Measurements from ENCODE around the gene GNAQ.
"Not testable (repeated sequence)": the region's sequence is repeated elsewhere in the genome, so short reads cannot be mapped to it uniquely, and the experiment has no call there.

The GNAQ gene

DNA sequence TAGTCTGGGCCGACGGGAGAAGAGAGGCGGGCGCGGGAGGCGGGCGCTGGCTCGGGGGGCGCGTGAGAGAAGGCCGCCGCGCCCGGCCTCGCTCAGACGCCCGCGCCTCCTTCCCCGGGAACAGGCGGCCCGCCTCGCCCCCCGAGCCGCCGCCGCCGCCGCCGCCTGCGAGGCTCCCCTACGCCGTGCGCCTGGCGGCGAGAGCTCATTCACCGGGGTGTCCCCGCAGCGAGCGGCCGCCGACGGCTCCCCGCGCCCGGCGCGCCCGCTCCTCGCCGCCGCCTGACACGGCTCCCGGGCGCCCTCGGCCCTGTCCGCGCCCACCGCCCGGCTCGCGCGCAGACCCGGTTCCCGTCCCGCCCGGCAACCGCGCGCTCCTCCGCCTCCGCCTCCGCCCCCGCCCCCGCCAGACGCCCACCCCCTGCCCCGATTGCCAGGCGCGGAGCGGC, at the start of gene GNAQ:
GNAQ (minus strand) TSS at position 368 of the 449 bp plus-strand sequence. CDS start 576 bp downstream, outside the sequence.
- H3K4me1 ChIP-seq (ENCODE audit: control insufficient read depth in 5 of 5, insufficient read depth in 5 of 5, low read length in 5 of 5): peaks cover 3 to 55% (median 42%) of the 10 kb centered on the region in 5 donors
- peak within 1 kb of the TSS; percentile 93 for H3K27ac ChIP-seq (ENCODE audit: low read depth, low read length)
- H3K4me3 ChIP-seq (ENCODE audit: low read depth in 1 of 5, low read length in 5 of 5): peak within 1 kb of the TSS; percentile 87 to 99 (median 93)
- H3K36me3 ChIP-seq (ENCODE audit: control insufficient read depth in 5 of 5, insufficient read depth in 5 of 5, low read length in 5 of 5): no peaks in the 10 kb centered on the region
- H3K27me3 ChIP-seq (ENCODE audit: control insufficient read depth in 5 of 5, insufficient read depth in 4 of 5, low read length in 5 of 5): no peaks in the 10 kb centered on the region
- no peaks in the 10 kb centered on the region for H3K9me3 ChIP-seq (ENCODE audit: control insufficient read depth in 5 of 5, low read length in 5 of 5)
- peak within 1 kb of the TSS; percentile 87 to 94 (median 90) for H3K9ac ChIP-seq (ENCODE audit: low read length in 5 of 5)

DNA sequence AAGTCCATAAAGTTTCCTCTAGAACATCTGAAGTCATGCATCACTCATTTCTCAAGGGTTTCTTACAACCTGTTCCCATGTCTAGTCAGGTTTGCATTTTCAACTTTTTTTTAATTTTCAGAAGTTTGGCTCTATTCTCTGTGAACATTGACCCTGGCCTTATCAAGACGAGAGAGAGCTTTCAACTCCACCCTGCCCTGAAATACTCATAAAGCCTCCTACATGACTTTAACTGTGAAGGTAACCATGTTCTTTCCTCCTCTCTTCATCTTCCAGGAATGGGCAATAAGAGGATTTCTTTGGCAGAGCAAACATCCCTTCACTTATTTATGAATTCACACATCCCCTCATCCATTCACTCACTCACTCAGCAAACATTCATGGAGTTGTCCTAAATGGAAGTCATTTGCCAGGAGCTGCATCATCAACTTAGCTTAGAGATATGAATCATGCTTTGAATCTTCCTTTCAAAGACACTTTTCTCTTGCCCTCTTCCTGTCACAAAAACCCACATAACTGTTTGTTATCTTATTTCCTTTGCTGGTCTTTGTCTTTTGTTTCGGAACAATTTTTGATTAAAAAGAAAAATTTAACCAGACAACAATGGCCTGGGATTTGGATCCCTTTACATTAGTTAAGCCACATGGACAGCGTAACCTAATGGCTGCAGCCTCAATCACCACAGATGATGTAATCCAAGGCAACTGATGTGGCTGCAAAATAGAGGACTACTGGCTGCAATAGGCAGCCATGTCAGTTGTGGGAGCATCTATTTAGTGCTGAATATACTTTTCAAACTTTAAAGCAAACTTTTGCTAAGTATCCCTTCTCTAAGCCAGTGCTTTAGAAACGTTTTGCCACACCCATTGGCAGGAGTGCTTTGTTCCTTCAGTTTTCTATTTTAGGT, 43.0 kb upstream of the GNAQ start:
- Histone ChIP-seq H3K27me3 (ENCODE audit: control insufficient read depth in 5 of 5, insufficient read depth in 4 of 5, low read length in 5 of 5) (no peaks in the 10 kb centered on the region), H3K9ac (ENCODE audit: low read length in 5 of 5) (no peak overlapping the region), H3K36me3 (ENCODE audit: control insufficient read depth in 5 of 5, insufficient read depth in 5 of 5, low read length in 5 of 5) (no peaks in the 10 kb centered on the region), H3K9me3 (ENCODE audit: control insufficient read depth in 5 of 5, low read length in 5 of 5) (no peaks in the 10 kb centered on the region), H3K27ac (ENCODE audit: low read depth, low read length) (no peak overlapping the region), H3K4me1 (ENCODE audit: control insufficient read depth in 5 of 5, insufficient read depth in 5 of 5, low read length in 5 of 5) (no peaks in the 10 kb centered on the region), H3K4me3 (ENCODE audit: low read depth in 1 of 5, low read length in 5 of 5) (no peak overlapping the region)

DNA sequence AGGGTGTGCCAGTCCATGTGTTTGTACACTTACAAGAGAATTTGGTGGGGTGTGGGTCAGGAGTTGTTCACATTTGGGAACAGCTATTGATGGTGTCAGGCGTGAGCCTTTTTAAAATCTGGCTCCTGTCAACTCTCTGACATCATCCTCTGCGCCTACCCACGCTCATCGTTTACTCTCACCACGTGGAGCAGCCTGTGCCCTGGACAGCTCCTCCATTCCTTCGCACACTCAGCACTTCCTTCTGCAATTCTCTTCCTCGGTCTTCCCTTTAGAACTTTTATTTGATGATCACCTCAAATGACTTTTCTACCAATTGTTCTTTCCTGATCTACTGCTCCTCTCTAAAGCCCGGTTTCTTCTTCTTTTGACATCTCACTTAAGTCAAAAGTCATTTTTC, 42.1 kb upstream of the GNAQ start:
- no peak overlapping the region for H3K27ac ChIP-seq (ENCODE audit: low read depth, low read length)
- no peaks in the 10 kb centered on the region for H3K36me3 ChIP-seq (ENCODE audit: control insufficient read depth in 5 of 5, insufficient read depth in 5 of 5, low read length in 5 of 5)

DNA sequence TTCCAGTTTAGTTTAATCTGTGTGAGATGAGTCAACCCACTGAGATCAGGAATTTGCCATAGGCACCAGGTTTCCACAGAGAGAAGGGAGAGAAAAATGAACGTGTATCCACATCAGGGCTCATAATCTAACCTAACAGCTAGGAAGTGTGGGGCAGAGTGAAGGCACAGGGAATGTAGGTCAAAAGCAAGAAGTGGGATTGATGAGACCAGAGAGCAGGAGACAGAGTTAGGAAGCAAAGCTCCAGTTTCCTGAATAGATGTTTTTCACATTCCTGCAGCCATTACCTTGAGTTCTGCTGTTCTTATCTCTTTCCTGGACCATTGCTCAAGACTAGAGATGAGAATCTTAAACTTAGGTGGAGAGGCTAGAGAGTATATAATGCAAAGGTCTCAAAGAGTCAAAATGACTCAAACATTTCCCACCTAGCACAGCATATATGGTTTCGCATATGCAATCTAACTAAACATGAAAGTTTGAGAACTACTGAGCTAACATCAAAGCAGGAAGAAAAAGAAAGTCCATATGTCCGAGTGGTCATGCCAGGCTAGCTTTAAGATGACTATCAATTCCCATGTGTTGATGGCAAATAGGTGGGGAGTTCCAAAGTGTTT, 41.1 kb upstream of the GNAQ start:
- no peak overlapping the region for H3K27ac ChIP-seq (ENCODE audit: low read depth, low read length)
- H3K4me3 ChIP-seq (ENCODE audit: low read depth in 1 of 5, low read length in 5 of 5): no peak overlapping the region
- no peaks in the 10 kb centered on the region for H3K9me3 ChIP-seq (ENCODE audit: control insufficient read depth in 5 of 5, low read length in 5 of 5)
- no peak overlapping the region for H3K9ac ChIP-seq (ENCODE audit: low read length in 5 of 5)
- no peaks in the 10 kb centered on the region for H3K4me1 ChIP-seq (ENCODE audit: control insufficient read depth in 5 of 5, insufficient read depth in 5 of 5, low read length in 5 of 5)
- no peaks in the 10 kb centered on the region for H3K27me3 ChIP-seq (ENCODE audit: control insufficient read depth in 5 of 5, insufficient read depth in 4 of 5, low read length in 5 of 5)
- no peaks in the 10 kb centered on the region for H3K36me3 ChIP-seq (ENCODE audit: control insufficient read depth in 5 of 5, insufficient read depth in 5 of 5, low read length in 5 of 5)

More for the DNA sequence above, 42.1 kb upstream of the GNAQ start:
- Histone ChIP-seq H3K4me3 (ENCODE audit: low read depth in 1 of 5, low read length in 5 of 5) (no peak overlapping the region), H3K9me3 (ENCODE audit: control insufficient read depth in 5 of 5, low read length in 5 of 5) (no peaks in the 10 kb centered on the region), H3K9ac (ENCODE audit: low read length in 5 of 5) (no peak overlapping the region), H3K27me3 (ENCODE audit: control insufficient read depth in 5 of 5, insufficient read depth in 4 of 5, low read length in 5 of 5) (no peaks in the 10 kb centered on the region), H3K4me1 (ENCODE audit: control insufficient read depth in 5 of 5, insufficient read depth in 5 of 5, low read length in 5 of 5) (no peaks in the 10 kb centered on the region)

DNA sequence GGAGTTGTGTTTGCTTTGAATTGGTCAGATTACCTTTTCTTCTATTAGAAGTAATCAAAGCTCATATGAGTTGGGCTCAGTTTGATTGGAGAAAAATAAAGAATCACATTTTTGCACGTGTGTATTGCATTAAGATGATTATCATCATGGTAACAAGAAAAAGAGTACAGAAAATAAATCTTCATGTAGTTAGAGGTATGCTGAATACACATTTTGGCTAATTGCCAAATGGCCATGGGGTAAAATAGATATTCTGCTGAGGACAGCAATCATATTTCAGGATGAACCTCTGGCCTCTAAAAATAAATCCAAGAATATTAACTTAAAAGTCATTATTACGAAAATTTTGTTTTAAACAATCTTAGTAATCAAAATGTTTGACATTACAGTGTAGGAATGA, 38.9 kb upstream of the GNAQ start:
- Histone ChIP-seq H3K36me3 (ENCODE audit: control insufficient read depth in 5 of 5, insufficient read depth in 5 of 5, low read length in 5 of 5) (no peaks in the 10 kb centered on the region), H3K27me3 (ENCODE audit: control insufficient read depth in 5 of 5, insufficient read depth in 4 of 5, low read length in 5 of 5) (no peaks in the 10 kb centered on the region), H3K4me3 (ENCODE audit: low read depth in 1 of 5, low read length in 5 of 5) (no peak overlapping the region), H3K27ac (ENCODE audit: low read depth, low read length) (no peak overlapping the region), H3K9ac (ENCODE audit: low read length in 5 of 5) (no peak overlapping the region), H3K4me1 (ENCODE audit: control insufficient read depth in 5 of 5, insufficient read depth in 5 of 5, low read length in 5 of 5) (no peaks in the 10 kb centered on the region), H3K9me3 (ENCODE audit: control insufficient read depth in 5 of 5, low read length in 5 of 5) (no peaks in the 10 kb centered on the region)

DNA sequence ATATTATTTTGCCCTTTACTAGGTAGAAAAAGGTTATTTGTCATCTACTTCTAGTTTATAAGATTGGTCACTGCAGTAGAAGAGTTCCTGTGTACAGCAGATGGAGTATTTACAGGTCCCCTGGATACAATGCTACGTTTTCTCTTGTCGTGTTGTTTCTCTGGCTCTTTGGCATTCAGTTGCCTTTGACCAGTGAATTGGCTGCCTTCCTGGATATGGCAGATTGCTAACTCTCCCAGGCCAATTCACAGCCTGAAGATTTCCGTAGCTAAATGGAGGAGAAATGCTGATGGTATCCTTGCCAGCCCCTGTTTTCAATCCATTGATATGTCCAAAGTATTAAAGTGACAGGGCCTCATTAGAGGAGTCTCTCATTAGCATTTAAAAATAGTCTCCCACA, 32.5 kb upstream of the GNAQ start:
- Histone ChIP-seq H3K9me3 (ENCODE audit: control insufficient read depth in 5 of 5, low read length in 5 of 5) (no peaks in the 10 kb centered on the region), H3K4me1 (ENCODE audit: control insufficient read depth in 5 of 5, insufficient read depth in 5 of 5, low read length in 5 of 5) (peaks cover 0 to 6% (median 3%) of the 10 kb centered on the region in 5 donors), H3K9ac (ENCODE audit: low read length in 5 of 5) (no peak overlapping the region), H3K27ac (ENCODE audit: low read depth, low read length) (no peak overlapping the region), H3K36me3 (ENCODE audit: control insufficient read depth in 5 of 5, insufficient read depth in 5 of 5, low read length in 5 of 5) (no peaks in the 10 kb centered on the region), H3K4me3 (ENCODE audit: low read depth in 1 of 5, low read length in 5 of 5) (no peak overlapping the region), H3K27me3 (ENCODE audit: control insufficient read depth in 5 of 5, insufficient read depth in 4 of 5, low read length in 5 of 5) (no peaks in the 10 kb centered on the region)

DNA sequence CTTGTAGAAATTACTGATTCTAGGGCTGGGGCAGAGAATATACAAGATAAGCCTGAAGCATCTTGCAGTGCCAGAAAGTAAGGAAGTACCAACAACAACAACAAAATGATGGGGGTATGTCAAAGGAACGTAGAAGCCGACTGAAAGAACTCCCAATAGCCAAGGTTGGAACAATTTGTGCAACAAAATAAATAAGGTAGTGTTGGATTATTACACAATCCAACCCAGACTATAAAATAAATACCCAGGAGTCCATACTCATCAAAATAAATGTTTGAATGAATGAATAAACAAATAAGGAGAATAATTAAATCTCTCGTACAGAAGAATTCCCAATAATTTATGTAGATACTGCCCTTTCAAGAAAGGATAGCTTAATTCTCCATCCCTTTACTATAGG, 31.1 kb upstream of the GNAQ start:
- no peaks in the 10 kb centered on the region for H3K27me3 ChIP-seq (ENCODE audit: control insufficient read depth in 5 of 5, insufficient read depth in 4 of 5, low read length in 5 of 5)

DNA sequence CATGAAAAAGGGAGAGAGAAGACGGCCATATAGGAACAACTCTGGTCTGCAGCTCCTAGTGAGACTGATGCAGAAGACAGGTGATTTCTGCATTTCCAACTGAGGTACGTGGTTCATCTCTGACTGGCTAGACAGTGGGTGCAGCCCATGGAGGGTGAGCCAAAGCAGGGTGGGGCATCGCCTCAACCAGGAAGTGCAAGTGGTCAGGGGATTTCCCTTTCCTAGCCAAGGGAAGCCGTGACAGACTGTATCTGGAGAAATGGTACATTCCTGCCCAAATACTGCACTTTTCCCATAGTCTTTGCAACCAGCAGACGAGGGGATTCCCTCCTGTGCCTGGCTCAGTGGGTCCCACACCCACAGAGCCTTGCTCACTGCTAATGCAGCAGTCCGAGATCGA, 22.6 kb upstream of the GNAQ start:
- not testable (repeated sequence) for H3K27ac ChIP-seq (ENCODE audit: low read depth, low read length); H3K9ac ChIP-seq (ENCODE audit: low read length in 5 of 5); H3K9me3 ChIP-seq (ENCODE audit: control insufficient read depth in 5 of 5, low read length in 5 of 5); H3K36me3 ChIP-seq (ENCODE audit: control insufficient read depth in 5 of 5, insufficient read depth in 5 of 5, low read length in 5 of 5); H3K27me3 ChIP-seq (ENCODE audit: control insufficient read depth in 5 of 5, insufficient read depth in 4 of 5, low read length in 5 of 5); H3K4me1 ChIP-seq (ENCODE audit: control insufficient read depth in 5 of 5, insufficient read depth in 5 of 5, low read length in 5 of 5); H3K4me3 ChIP-seq (ENCODE audit: low read depth in 1 of 5, low read length in 5 of 5)

More for the DNA sequence above, 31.1 kb upstream of the GNAQ start:
- Histone ChIP-seq H3K36me3 (ENCODE audit: control insufficient read depth in 5 of 5, insufficient read depth in 5 of 5, low read length in 5 of 5) (no peaks in the 10 kb centered on the region), H3K9me3 (ENCODE audit: control insufficient read depth in 5 of 5, low read length in 5 of 5) (no peaks in the 10 kb centered on the region), H3K4me3 (ENCODE audit: low read depth in 1 of 5, low read length in 5 of 5) (no peak overlapping the region), H3K9ac (ENCODE audit: low read length in 5 of 5) (no peak overlapping the region), H3K4me1 (ENCODE audit: control insufficient read depth in 5 of 5, insufficient read depth in 5 of 5, low read length in 5 of 5) (peaks cover 0 to 6% (median 3%) of the 10 kb centered on the region in 5 donors), H3K27ac (ENCODE audit: low read depth, low read length) (no peak overlapping the region)

DNA sequence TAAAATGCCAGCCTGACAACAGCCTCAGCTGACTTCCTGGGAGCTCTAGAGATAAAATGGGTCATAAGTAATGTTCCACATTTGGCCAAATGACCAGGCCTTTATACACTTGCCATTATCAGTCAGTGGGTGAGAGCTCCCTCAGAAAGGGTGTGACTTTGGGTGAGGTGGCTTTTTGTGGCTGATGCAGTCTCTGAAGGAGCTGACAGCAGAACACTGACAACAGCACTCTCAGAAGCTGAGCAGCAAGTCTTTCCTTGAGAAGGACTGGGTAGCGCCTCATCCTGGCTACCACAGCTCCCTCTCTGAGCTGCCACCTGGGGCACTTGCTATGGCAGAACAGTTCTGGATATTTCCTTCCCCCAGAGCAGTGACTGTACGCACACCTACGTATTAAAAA, 22.0 kb upstream of the GNAQ start:
- no peak overlapping the region for H3K4me3 ChIP-seq (ENCODE audit: low read depth in 1 of 5, low read length in 5 of 5)
- H3K27me3 ChIP-seq (ENCODE audit: control insufficient read depth in 5 of 5, insufficient read depth in 4 of 5, low read length in 5 of 5): no peaks in the 10 kb centered on the region
- no peaks in the 10 kb centered on the region for H3K36me3 ChIP-seq (ENCODE audit: control insufficient read depth in 5 of 5, insufficient read depth in 5 of 5, low read length in 5 of 5)
- no peaks in the 10 kb centered on the region for H3K9me3 ChIP-seq (ENCODE audit: control insufficient read depth in 5 of 5, low read length in 5 of 5)
- no peak overlapping the region for H3K9ac ChIP-seq (ENCODE audit: low read length in 5 of 5)
- no peak overlapping the region for H3K27ac ChIP-seq (ENCODE audit: low read depth, low read length)
- peaks cover 0 to 5% (median 0%) of the 10 kb centered on the region in 5 donors for H3K4me1 ChIP-seq (ENCODE audit: control insufficient read depth in 5 of 5, insufficient read depth in 5 of 5, low read length in 5 of 5)

DNA sequence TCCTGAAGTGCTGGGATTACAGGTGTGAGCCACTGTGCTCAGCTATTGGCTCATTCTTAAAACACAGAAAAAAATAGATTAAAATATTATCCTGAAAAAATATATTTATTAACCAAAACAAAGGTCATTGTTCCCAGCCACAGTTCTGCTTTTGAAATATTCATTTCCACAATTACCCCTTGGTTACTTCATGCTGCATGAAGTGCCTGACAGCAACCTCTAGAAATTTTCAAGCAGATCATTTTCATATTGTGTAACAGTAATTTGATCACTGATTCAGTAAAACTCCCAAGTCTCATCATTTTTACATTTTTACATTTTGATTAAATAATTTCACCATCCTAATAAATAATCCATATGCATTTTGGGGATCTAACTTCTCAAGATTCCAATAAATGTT, 18.8 kb upstream of the GNAQ start:
- Histone ChIP-seq H3K9ac (ENCODE audit: low read length in 5 of 5) (no peak overlapping the region), H3K27me3 (ENCODE audit: control insufficient read depth in 5 of 5, insufficient read depth in 4 of 5, low read length in 5 of 5) (no peaks in the 10 kb centered on the region), H3K4me1 (ENCODE audit: control insufficient read depth in 5 of 5, insufficient read depth in 5 of 5, low read length in 5 of 5) (peaks cover 0 to 5% (median 0%) of the 10 kb centered on the region in 5 donors), H3K9me3 (ENCODE audit: control insufficient read depth in 5 of 5, low read length in 5 of 5) (no peaks in the 10 kb centered on the region), H3K36me3 (ENCODE audit: control insufficient read depth in 5 of 5, insufficient read depth in 5 of 5, low read length in 5 of 5) (no peaks in the 10 kb centered on the region), H3K27ac (ENCODE audit: low read depth, low read length) (no peak overlapping the region), H3K4me3 (ENCODE audit: low read depth in 1 of 5, low read length in 5 of 5) (no peak overlapping the region)
